ENCODE data around the gene DDX25. TPM values are rescaled to one million over a fixed set of nuclear protein-coding genes. Genes with fewer than 3 reads are reported as not detected.
A peak's percentile ranks its signal among the peaks of the same experiment; 100 is the strongest.

Gene DDX25
- total and polyA plus RNA-seq, 2 of the 13 experiments (the other 11 are each of a cell fraction or from before 2014, with no cell fraction given) = 0.17 to 0.29 TPM

DNA sequence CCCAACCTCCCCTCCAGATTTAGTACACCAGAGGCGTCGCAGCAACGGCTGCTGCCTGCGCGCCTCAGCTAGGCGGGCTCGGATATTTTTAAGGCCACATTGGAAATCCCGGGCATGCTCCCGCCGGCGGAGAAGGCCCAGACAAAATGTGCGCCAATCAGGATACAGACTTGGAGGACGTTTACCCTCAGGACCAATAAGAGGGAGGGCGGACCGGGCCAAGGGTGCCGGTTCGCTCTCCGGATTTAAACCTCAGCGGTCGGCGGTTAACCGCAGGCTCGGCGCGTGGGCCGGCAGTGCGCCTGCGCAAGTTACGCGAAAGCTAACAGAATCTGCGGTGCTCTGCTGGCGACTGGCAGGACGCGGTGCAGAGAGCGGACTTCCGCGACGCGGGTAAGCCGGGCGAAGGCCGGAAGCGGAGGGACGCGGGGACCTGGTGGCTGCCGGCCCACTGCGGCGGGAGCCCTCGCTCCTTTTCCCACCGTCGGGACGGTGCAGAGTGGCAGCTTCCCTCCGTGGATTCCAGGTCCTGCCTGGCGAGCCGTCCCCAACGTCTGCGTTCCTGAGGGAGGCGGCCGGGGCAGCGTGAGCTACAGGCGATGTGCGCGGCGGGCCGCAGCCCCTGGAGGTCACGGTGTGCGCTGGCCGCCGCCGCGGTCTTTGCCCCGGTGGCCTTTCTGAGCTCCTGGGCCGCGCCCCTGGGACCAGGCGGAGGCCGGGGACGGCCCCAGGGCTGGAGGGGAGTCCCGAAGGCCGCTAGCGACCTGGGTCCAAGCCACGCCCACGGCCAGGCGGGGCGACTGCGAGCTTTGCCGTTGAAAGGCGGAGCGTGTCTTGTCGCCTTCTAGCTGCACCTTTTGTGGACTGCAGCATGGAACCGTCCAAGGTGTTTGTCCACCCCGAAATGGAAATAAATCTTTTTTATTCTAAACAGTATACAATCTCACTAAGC is 16.7 kb upstream of the DDX25 start, which contains the start of gene HYLS1 (continued):
- TF ChIP-seq RNF2 (conservative IDR thresholded peaks at IDR 0.05; ENCODE audit: low read depth) (peak; percentile 74), HNRNPL (IDR thresholded peaks at IDR 0.05; ENCODE audit: low read depth, low read length) (no peak), PITX1 (CRISPR knock-in tag; IDR thresholded peaks at IDR 0.05) (peak; percentile 45), ZNF160 (CRISPR knock-in tag; IDR thresholded peaks at IDR 0.05) (peak; percentile 31; the same call in 1 of the 2 replicates), KMT2A (CRISPR knock-in tag; IDR thresholded peaks at IDR 0.05) (0 out of 2 replicates have a peak, but pooled peaks have one; percentile 40), DR1 (CRISPR knock-in tag; IDR thresholded peaks at IDR 0.05) (0 out of 2 replicates have a peak, but pooled peaks have one; percentile 55), ZNF331 (CRISPR knock-in tag; IDR thresholded peaks at IDR 0.05) (peak; percentile 30; the same call in 1 of the 2 replicates), MAFK (conservative IDR thresholded peaks at IDR 0.05 in 1 of 2, IDR thresholded peaks at IDR 0.05 in 1 of 2; ENCODE audit: low read length in 2 of 2) (no peak), NRL (CRISPR knock-in tag; IDR thresholded peaks at IDR 0.05; ENCODE audit: borderline replicate concordance) (0 out of 2 replicates have a peak, but pooled peaks have one; percentile 72), RFXAP (CRISPR knock-in tag; IDR thresholded peaks at IDR 0.05; ENCODE audit: borderline replicate concordance) (no peak), POGZ (CRISPR knock-in tag; IDR thresholded peaks at IDR 0.05) (peak; percentile 74), ZSCAN12 (CRISPR knock-in tag; IDR thresholded peaks at IDR 0.05) (no peak), HOXA5 (CRISPR knock-in tag; IDR thresholded peaks at IDR 0.05) (0 out of 2 replicates have a peak, but pooled peaks have one; percentile 16), SRY (CRISPR knock-in tag; IDR thresholded peaks at IDR 0.05) (peak; percentile 72; the same call in 1 of the 2 replicates), ZNF232 (CRISPR knock-in tag; IDR thresholded peaks at IDR 0.05; ENCODE audit: borderline replicate concordance) (no peak; the same call in 1 of the 2 replicates), ARNTL (CRISPR knock-in tag; IDR thresholded peaks at IDR 0.05) (no peak; the same call in 1 of the 2 replicates), KMT2B (CRISPR knock-in tag; IDR thresholded peaks at IDR 0.05) (peak; percentile 64; the same call in 1 of the 2 replicates), MYC (CRISPR knock-in tag; IDR thresholded peaks at IDR 0.05; ENCODE audit: borderline replicate concordance) (peak; percentile 66; the same call in 1 of the 2 replicates), KDM2A (CRISPR knock-in tag; IDR thresholded peaks at IDR 0.05; ENCODE audit: borderline replicate concordance, low read depth) (peak; percentile 71), CCDC6 (CRISPR knock-in tag; IDR thresholded peaks at IDR 0.05) (peak; percentile 60; the same call in 1 of the 2 replicates), LCORL (IDR thresholded peaks at IDR 0.05) (no peak), LCORL (CRISPR knock-in tag; IDR thresholded peaks at IDR 0.05) (peak; percentile 61)
- TF ChIP-seq, protein P1, sequence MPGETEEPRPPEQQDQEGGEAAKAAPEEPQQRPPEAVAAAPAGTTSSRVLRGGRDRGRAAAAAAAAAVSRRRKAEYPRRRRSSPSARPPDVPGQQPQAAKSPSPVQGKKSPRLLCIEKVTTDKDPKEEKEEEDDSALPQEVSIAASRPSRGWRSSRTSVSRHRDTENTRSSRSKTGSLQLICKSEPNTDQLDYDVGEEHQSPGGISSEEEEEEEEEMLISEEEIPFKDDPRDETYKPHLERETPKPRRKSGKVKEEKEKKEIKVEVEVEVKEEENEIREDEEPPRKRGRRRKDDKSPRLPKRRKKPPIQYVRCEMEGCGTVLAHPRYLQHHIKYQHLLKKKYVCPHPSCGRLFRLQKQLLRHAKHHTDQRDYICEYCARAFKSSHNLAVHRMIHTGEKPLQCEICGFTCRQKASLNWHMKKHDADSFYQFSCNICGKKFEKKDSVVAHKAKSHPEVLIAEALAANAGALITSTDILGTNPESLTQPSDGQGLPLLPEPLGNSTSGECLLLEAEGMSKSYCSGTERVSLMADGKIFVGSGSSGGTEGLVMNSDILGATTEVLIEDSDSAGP (CRISPR knock-in tag; IDR thresholded peaks at IDR 0.05; ENCODE audit: borderline replicate concordance) = peak; percentile 82
- TF ChIP-seq, protein P2, sequence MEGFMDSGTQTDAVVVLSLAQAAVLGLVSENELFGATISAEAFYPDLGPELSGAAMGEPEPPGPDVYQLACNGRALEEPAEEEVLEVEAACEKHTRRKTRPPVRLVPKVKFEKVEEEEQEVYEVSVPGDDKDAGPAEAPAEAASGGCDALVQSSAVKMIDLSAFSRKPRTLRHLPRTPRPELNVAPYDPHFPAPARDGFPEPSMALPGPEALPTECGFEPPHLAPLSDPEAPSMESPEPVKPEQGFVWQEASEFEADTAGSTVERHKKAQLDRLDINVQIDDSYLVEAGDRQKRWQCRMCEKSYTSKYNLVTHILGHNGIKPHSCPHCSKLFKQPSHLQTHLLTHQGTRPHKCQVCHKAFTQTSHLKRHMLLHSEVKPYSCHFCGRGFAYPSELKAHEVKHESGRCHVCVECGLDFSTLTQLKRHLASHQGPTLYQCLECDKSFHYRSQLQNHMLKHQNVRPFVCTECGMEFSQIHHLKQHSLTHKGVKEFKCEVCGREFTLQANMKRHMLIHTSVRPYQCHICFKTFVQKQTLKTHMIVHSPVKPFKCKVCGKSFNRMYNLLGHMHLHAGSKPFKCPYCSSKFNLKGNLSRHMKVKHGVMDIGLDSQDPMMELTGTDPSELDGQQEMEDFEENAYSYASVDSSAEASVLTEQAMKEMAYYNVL (CRISPR knock-in tag; IDR thresholded peaks at IDR 0.05; ENCODE audit: borderline replicate concordance) = peak; percentile 74; the same call in 1 of the 2 replicates
- TF ChIP-seq, protein P3, sequence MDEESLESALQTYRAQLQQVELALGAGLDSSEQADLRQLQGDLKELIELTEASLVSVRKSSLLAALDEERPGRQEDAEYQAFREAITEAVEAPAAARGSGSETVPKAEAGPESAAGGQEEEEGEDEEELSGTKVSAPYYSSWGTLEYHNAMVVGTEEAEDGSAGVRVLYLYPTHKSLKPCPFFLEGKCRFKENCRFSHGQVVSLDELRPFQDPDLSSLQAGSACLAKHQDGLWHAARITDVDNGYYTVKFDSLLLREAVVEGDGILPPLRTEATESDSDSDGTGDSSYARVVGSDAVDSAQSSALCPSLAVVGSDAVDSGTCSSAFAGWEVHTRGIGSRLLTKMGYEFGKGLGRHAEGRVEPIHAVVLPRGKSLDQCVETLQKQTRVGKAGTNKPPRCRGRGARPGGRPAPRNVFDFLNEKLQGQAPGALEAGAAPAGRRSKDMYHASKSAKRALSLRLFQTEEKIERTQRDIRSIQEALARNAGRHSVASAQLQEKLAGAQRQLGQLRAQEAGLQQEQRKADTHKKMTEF (CRISPR knock-in tag; IDR thresholded peaks at IDR 0.05) = no peak; the same call in 1 of the 2 replicates
